Activated naive CD4-positive, alpha-beta T cell treated with anti-CD3 and anti-CD28 coated beads, Interleukin-2, amount 50 U/mL, for 16 hours (primary cell): ENCODE data around the gene DCTN3.
"Not testable (repeated sequence)": the region's sequence is repeated elsewhere in the genome, so short reads cannot be mapped to it uniquely, and the experiment has no call there.

Source experiments
- DNase-seq: peaks from one replicate; pipeline ENCODE4 v3.0.0-alpha.2; 2020

Gene DCTN3

DNA sequence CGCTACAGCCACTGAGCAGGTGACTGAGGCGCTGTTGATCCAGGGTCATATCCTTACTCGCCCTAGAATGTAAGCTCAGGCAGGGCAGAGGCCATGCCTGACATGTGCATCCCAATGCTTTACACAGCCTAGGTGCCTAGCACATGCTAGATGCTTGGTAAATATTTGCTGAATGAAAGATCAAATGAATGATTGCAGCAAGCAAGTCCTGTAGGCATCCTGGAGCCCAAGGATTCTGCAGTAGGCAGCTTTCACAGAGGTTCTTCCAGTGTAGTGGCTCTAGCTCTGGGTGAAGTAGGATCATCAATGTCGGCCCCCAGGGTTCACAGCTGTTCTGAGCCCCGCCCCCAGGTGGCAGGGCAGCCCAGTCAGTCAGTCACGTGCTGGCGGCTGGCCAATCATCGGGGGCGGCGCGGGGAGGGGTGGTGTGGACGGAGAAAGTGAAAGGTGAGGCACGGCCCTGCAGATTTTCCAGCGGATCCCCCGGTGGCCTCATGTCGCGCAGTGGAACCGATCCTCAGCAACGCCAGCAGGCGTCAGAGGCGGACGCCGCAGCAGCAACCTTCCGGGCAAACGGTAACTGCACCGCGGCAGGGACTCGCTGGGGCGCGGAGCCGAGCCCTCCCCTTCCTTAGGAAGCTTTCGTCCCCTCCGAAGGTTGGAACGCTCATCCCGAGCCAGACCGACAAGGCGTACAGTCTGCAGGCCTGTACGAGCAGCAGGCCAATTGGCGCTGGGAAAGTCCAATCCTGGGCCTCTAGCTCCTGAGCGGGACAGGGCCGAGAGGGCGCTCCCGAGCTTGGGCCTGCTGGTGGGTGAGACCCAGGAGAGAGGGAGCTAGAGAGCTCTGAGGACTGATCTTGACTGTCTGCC is 26.2 kb upstream of the DCTN3 start, which contains the start of gene GALT:
TSS of gene GALT (plus strand) at position 465 of the 873 bp plus-strand sequence. CDS start at position 495, 30 bp downstream.
- DNase-seq, result peak; percentile 98

DNA sequence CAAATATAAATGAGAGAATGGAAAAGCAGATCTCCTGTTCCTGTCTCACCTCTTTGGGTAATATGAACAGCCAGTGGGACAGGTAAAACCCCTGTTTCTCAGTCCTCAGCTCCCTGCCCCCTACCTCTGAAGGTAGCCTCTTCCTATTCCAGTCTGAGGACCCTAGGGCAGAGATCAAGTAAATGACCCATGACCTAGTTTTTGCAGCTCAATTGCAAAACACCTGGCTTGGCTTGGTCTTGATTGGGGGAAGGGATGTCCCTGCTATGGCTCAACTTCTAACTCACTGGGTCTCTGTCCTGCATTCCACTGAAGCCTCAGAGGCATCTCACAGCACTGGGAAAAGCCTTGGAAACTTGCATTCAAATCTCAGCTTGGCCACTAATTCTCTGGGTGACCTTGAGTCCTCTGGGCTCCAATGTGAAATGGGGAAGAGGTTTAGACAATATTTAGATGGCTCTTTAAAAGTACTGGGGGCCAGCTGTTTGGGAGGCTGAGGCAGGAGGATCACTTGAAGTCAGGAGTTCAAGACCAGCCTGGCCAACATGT is 24.5 kb upstream of the DCTN3 start:
- DNase-seq, result no peak

DNA sequence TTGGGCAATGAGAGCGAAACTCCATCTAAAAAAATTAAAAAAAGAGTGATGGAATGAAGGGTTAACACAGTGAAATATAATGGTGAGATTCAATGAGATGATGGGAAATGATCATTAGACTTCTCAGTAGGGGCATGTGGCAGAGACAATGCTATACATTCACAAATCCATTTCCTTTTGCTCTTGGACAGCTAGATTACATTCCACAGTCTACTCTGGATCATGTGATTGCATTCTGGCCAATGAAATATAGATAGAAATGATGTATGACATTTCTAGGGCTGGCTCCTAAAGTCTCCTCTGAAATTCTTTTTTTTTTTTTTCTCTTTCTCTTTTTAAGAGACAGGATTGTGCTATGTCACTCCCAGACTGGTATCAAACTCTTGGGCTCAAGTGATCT is 22.4 kb upstream of the DCTN3 start:
- no peak for DNase-seq

DNA sequence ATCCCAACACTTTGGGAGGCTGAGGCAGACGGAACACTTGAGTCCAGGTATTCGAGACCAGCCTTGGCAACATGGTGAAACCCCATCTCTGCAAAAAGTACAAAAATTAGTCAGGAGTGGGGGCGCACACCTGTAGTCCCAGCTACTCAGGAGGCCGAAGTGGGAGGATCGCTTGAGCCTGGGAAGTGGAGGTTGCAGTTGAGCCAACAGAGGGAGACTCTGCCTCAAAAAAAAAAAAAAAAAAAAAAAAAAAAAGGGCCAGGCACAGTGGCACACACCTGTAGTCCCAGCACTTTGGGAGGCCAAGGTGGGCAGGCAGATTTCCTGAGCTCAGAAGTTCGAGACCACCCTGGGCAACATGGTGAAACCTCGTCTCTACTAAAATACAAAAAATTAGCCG is 19.0 kb upstream of the DCTN3 start:
- DNase-seq, result not testable (repeated sequence)

DNA sequence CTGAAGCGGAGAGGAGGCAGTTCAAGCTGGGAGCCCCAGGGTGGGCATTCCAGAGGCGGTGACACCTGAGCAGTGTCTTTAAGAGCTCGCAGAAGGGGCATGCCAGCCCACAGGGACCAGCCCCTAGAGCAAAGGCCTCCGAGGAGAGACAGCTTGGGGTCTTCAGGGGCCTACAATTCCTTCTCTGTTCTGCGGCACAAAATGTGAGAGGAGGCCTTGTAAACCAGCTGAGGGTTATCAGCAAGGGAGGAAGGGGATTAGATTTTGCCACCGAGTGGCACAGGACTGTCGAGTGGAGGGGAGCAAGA is 17.8 kb upstream of the DCTN3 start:
- no peak for DNase-seq

DNA sequence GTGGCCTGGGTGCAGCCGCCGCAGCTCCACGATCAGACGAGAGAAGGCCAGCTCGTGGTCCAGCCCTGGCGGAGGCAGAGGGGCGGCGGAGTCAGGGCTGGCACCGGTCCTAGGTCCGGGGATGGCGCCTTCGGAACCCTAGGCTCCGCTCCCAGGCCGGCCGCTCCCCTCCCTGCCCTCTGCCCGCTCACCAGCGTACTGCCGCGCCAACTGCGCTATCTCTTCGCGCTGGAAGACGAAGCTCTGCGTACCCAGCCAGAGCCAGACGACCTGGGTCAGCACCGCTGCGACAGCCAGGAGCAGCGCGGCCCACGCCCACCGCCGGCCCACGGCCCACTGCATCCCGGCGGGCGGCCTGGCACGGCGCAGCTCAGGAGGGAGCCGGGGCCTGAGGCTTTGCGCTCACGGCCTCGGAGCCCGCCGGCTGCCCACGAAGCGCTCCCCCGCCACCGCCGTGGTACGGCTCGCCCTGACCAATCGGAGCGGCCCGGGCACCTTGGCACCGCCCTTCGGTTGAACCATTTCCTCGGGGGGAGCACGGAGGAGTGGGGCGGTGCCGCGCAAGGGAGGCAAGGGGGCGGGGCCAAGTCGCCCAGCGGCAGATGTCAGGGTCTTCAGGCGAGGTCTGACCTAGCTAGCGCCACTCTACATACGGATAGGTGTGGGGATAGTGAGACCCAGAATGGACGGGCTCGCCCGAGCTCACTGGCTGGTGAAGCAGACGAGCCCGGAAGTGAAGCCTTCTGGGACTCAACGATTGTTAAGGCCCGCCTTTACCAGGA is 17.3 kb upstream of the DCTN3 start, which contains the start of gene SIGMAR1:
TSS of gene SIGMAR1 (minus strand) at position 432 of the 782 bp plus-strand sequence. CDS start at position 342, 90 bp downstream.
- peak; percentile 94 for DNase-seq

DNA sequence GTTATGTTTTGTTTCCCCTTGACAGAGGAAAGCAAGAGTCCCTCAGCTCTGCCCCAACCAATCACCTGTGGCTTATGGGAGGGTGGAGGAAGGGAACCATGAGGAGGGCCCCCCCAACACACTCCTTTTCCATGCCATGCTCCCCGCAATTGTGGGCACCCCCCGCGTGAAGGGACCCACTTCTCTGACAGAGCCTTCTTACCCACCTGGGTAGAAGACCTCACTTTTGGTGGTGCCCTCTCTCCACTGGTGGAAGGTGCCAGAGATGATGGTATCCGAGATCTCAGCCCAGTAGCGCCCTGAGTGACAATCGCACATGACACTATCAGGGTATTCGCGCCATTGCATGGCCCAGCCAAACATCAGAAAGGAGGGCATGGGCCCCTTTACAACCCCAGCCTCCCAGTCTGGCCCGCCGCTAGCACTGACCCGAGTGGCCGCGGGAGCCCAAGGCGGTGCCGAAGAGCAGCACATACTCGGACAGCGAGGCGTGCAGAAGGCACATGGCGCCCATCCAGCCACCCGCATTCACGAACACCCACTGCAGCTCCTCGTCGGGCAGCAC is 16.6 kb upstream of the DCTN3 start:
- peak; percentile 55 for DNase-seq

DNA sequence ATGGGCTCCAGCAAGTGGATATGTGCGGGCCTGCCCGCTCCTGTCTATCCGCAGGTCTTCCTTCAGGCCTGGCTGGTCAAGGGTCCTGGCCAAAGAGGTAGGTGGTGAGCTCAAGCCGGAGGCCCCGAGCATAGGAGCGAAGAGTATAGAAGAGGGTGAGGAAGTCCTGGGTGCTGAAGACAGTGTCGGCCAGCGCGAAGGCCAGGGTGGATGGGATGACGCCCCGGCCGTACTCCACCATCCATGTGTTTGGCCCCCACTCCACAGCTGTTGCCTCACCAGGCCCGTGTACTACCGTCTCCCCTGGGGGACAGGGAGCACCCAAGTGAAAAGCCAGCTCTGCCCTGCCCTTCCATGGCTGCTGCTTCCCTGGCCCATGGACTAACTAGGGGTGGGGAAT is 15.3 kb upstream of the DCTN3 start:
- DNase-seq, result no peak

DNA sequence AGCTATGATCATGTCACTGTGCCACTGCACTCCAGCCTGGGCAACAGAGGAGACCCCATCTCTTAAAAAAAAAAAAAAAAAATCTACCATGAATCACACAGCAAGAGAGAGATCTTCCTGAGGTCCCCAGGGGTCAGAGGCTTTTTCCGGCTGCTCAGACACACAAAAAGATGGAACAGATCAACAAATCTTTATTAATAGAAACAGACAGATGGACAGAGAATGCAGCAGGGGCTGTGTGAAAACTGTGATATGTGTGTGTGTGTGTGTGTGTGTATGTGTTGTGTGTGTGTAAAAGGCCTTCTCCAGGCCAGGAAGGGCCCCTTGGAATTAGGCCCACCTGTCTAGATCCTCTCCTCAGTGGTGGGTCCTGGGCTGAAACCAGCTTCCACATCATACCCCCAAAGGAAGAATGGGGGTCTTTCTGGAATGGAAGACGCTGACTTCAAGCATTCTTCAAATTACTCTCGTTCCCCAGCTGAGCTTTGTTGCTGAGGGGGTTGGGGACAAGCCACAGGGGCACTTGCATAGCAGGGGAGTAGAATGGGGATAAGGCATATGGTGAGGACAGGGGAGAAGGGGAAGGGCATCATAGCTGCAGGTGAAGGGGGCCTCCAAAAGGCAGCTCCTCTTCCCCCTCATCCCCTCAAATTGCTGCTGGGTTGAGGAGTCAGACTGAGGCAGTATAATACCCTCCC is 14.4 kb upstream of the DCTN3 start:
- no peak for DNase-seq

DNA sequence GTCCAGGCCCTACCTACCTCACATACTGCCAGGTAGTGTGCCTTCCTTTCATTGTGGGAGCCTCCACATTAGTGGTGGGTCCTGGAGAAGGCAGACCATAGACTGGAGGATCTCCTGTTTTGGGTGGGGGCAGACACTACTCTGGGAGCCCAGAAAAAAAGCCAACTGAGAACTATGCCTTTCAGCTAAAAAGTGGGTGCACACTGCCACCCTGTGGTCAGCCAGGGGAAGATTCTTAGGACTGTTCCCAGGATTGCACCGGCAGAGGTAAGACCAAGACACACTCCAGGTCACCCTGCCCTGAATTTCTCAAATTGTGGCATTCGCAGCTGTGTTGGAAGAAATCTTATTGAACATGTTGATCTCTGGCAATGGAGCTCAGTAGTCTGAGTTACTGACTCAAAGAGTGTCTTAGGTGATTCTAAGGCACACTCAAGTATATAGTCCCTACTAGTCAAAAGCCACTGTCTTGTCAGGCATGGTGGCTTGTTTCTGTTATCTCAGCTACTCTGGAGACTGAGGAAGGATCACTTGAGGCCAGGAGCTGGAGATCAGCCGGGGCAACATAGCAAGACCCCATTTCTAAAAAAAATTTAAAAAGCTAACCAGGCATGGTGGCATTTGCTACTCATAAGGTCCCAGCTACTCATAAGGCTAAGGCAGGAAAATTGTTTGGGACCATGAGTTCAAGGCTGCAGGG is 13.7 kb upstream of the DCTN3 start:
- DNase-seq, result peak; percentile 76

DNA sequence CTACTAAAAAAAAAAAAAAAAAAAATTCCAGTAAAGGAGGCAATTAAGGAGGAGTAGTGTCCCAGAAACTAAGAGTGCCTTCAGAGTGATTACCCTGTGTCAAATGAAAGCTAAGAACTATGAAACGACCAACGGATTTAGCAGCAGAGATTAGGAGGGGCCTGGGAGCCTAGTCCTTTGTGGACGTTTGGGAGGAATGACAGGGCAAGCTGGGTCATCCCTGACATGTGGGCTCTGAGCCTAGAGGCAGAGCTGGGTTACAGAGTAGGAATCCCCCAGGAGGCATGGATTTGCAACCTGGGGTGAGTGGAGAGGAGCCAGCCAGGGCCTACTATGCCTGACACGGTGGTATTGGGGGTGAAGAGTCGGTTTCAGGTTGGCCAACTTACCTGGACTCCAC is 12.9 kb upstream of the DCTN3 start:
- no peak for DNase-seq

DNA sequence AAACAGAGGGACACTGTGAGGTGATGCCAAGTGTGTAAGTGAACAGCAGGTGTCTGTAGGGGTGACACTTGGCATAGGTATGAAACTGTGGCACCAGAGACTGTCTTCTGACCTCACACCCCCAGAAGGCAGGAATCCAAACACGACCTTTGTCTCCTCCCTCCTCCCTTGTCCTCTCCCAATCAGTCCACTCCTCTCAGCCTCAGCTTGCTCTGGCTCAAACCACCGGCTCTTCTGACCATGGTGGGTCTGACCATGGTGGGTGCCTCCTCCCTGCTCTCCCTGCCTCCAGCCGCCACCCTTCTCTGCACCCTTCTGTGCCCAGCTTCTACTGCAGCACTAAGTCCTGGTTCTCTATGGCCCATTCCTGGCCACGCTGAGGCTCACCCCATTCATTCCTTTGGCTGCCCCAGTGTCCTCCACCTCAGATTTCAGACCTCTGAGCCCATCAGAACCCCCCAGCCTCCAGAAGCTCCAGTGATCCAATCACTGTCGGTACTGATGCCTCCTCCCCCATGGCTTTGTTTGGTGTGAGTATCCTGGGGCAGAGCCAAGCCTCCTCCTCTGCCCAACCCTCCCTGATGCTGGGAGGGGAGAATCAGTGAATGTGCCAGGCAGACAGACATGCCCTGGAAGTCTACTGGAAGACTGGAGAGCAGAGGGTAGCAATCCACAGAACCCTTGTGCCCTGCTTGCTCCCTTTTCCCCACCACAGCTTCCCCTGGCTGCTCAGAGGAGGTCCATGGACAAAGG is 10.3 kb upstream of the DCTN3 start:
- DNase-seq, result no peak

DNA sequence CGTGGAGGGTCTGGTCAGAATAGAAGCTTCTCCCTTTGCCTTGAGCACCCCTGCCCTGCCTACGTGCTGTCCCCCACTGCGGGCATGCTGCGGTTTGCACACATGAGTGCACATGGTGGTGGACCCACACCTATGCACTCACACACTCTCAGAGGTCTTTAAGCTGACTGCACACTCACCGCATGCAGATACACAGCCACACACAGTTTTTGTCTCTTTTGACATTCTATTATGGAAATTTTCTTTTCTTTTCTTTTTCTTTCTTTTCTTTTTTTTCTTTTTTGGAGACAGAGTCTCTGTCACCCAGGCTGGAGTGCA is 9.2 kb upstream of the DCTN3 start:
- no peak for DNase-seq

DNA sequence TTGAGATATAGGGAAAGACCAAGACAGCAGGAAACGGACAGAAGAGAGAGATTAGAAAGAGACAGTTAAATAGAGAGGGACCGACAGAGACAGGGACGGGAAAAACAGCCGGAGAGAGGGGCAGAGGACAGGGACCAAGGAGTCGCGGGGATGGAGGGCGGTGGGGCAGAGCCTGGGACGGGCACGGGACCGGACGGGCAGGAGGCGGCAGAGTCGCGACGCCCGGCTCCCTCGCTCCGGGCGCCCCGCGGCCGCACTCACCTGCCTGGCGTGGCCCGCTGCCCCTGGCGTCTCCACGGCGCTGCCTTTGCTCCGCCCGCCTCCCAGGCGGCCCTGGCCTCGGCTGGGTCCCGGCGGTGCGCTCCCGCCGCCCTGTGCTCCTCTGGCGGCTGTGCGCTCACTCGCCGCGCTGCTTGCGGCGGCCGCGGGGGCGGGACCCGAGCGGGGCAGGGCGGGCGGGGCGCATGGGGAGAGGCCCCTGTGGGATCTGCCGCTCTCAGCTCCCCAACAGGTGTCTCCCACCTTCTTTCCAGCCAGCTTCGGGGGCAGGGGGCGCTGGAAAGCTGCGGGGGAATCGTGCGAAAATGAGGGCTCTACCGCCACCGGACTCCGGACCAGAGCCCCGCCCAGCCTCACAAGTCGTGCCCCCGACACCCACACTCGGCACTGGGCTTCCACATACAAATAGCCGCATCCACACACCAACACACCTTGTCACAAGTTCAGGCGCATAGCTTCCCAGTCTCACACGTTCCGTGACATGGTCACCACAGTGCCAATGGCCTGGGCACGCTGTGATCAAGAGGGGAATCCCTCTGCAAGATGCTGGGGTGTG is 8.6 kb upstream of the DCTN3 start, which contains the start of gene ARID3C:
TSS of gene ARID3C (minus strand) at position 411 of the 835 bp plus-strand sequence. CDS start 1,052 bp downstream, outside the sequence.
- DNase-seq, result peak; percentile 63

DNA sequence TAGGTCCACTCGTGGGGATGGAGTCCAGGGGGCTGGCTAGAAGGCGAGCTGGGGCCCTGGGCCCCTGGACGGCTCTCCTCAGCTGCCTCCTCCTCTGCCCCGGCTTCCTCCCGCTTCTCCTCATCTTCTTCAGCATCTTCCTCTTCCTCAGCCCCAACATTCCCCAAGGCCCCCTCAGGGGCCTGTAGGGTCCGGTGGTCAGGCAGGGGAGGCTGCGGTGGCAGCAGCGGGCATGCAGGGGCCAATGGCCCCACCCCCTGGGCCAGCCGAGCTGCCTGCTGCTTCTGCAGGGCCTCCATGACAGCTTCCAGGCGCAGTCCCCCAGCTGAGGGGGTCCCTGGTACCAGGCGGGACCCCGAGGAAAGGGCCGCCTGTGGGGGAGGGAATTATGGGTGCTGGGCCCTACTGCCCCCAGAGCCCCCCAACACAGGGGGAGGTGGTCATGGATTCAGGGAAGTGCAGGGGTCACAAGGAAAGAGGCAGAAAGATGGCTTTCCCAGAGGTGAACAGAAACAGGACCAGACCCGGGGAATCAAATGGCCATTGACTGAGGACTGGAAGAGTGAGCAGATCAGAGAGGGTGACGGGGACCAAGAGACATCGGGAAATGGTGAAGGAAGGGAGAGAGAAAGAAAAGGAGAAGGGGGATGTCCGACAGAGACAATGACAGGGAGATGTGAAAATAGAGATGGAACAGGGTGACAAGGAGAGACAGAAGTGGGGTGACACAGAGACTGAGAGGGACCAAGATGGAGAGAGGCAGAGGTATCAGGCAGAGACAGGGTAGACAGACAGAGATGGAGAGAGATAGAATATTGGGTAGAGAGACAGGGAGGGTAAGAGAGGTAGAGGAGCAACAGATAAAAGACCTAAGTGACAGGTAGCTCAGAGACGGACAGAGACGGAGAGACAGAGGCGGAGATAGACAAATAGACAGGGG is 7.7 kb upstream of the DCTN3 start:
- DNase-seq, result no peak

DNA sequence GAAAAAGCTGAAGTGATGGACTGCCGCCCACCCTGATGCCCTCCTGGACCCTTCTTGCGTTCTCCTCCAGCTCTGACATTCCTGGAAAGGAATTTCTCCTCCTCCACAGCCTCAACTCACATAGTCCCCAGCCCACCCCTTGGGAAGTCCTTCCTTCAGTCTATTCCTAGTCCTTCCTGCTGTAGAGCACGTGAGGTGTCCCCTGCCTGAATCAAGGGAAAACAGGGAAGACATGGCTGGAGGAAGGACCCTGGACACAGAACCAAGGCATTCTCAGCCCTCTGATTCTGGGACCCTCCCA is 4.8 kb upstream of the DCTN3 start:
- no peak for DNase-seq

DNA sequence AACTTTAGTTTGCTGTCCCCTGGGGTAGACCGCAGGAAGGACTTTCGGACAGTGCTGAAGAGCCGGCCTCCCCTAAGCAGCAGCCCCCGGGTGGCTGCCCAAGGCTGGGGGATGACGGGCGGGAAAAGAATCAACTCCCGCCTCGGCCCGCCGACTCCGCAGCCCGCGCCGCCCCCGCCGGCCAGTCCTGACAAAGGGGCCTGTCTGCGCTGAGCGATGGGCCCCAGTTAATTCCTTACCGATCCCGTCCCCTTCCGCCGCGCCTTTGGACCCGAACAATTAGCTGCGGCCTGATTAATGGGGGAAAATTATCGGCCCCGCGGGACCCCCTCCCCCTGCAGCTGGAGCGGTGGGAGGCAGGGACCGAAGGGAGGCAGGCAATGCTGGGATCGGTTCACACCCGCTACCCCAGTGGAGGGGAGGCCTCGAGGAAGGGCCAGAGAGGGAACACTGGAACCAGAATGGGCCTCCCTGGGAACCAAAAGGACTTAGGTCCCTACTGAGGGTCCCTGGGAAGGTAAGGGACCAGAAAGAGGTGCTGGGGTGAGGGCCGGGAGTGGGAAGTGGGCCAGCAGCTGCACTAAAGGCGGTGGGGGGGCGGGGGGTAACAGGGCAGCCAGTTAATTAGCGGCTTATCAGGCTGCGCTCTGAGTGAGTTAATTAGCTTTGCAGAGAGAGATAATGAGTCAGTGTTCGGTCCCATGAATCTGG is 4.3 kb upstream of the DCTN3 start:
- no peak for DNase-seq

DNA sequence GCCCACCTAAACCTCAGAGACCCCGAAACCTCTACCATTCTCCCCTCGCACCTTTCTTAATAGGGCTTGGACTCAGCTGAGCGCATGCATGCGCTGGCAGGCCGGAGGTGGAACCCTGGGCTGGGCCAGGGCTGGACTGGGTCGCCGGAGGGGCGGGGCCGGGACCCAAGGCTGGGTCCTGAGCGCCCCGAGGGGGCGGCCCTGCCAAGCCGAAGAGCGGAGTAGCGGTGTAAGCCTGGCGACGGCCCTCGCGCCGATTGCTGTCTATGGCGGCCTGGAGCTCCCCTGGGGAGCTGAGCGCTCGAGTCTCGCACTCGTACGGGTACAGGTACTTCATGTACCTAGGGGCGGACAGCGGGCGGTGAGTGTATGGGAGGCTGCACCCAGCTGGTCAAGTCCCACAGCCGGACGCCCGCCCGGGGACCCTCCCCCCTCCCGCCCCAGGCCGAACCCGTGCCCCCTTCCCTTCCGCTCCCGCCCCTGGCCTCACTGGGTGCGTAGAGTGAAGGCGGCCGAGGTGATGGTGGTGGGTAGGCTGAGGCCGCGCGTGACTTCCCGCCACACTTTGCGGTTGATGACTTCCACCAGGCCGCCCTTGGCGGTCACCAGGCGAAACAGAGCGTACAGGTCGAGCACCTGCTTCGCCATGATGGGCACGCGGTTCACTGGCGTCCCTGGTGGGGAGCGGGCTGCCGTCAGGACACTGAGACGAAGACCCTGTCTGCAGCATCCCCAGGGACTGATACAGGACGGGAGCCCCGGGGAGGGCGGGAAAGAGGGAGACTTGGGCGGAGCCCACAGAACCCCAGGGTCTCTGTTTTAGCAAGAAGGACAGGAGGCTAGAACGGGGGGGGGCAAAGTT is 3.3 kb upstream of the DCTN3 start:
- peak; percentile 23 for DNase-seq
